LNCaP clone FGC (cell line): ENCODE results near the gene KLHDC10.
"Not testable (repeated sequence)": the region's sequence is repeated elsewhere in the genome, so short reads cannot be mapped to it uniquely, and the experiment has no call there.

Experiments
- DNase-seq: peaks from one replicate; pipeline ENCODE4 v3.0.0-alpha.2; 2011; ENCODE audit warnings: low read depth
- H3K4me3 ChIP-seq: 2 replicates; pipeline ENCODE4 v1.5.1; 2011; ENCODE audit warnings: mild to moderate bottlenecking, low read depth, low read length, control low read depth
- CTCF ChIP-seq: IDR thresholded peaks from 2 replicates; pipeline ENCODE4 v1.5.1; 2012; ENCODE audit warnings: mild to moderate bottlenecking; ENCODE audit not compliant: control insufficient read depth, insufficient read depth; ENCODE audit errors: extremely low read depth

KLHDC10 gene

DNA sequence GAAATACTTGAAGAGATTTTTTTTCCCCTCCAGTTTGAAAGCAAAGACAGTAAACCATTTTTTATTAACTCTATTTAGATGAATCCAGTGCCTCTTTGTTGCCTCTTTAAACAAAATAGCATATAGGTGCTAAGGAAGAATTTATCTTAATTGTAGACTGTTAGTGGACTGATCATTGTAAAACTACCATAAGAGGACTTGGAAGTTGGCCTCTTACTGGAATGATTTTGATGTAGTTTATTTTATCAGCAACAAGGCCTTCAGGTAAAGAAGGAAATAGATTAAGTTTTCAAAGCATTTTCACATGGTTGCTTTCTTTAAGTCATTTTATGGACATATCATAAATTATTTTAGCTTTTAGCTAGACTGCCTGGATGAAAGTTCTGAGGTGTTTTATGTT, 53.2 kb downstream of the KLHDC10 start:
- no peak overlapping the region for H3K4me3 ChIP-seq
- DNase-seq, result no peak
- no peak for TF ChIP-seq CTCF

DNA sequence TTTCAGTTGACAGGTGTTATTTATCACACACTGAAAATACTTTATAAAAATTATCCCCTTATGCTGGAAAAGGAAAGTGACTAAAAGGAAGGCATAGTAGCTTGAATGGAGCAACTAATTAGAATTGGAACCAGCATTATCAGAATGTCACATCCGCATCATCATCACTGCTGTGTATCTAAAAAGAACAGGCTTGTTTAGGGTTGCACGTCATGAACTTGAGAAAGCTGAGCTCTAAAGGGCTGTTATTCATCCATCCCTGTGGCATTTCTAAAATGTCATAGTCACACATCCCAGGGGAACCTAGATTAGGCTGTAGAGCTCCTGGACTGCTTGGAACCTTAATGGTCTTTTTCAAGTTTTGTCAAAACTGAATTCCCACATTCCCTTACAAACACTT, 54.4 kb downstream of the KLHDC10 start:
- TF ChIP-seq CTCF, result no peak
- DNase-seq, result no peak
- no peak overlapping the region for H3K4me3 ChIP-seq

GRCh38 chr7:130126840-130127239, 56.5 kb downstream of the KLHDC10 start:
- not testable (repeated sequence) for H3K4me3 ChIP-seq, DNase-seq

DNA sequence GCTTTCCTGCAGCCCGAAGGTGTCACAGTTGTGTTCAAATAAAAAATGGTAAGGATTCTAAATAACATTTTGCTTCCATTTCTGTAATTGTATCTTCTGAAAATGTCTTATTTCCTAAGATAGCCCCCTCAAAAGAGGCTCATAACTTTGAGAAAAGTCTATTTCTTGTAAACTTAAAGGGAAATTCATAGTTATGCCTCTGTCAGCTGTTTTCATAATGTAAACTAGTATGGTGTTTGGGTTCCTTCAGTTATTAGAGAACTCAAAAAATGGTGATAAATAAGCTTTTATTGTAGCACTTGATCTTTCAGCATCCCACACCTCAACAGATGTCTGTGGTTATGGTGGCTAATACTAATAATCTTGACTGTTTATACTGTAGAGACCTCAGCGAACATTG, 57.1 kb downstream of the KLHDC10 start:
- no peak overlapping the region for H3K4me3 ChIP-seq
- TF ChIP-seq CTCF, result no peak
- no peak for DNase-seq

GRCh38 chr7:130127821-130128317, 57.5 kb downstream of the KLHDC10 start:
- DNase-seq, result peak; percentile 49
- no peak for TF ChIP-seq CTCF
- H3K4me3 ChIP-seq, result no peak overlapping the region

DNA sequence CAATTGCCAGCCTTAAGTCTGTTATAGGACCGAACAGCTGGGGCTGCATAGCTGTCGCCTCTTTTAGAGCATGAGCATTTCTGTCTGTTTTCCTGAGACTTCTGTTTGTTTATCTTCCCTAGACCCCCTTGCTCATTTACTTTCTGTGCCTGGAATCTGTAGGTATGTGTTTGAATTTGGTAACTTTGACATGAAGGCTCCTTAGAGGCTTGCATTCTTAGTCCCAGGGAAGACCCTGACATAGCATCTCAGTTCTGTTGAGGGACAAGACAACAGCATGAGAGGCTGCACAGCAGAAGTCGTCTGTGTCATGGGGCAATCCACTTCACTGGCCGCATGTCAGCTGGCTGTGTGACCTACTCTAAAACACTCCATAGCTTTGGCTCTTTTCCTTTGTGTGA, 58.7 kb downstream of the KLHDC10 start:
- no peak overlapping the region for H3K4me3 ChIP-seq

DNA sequence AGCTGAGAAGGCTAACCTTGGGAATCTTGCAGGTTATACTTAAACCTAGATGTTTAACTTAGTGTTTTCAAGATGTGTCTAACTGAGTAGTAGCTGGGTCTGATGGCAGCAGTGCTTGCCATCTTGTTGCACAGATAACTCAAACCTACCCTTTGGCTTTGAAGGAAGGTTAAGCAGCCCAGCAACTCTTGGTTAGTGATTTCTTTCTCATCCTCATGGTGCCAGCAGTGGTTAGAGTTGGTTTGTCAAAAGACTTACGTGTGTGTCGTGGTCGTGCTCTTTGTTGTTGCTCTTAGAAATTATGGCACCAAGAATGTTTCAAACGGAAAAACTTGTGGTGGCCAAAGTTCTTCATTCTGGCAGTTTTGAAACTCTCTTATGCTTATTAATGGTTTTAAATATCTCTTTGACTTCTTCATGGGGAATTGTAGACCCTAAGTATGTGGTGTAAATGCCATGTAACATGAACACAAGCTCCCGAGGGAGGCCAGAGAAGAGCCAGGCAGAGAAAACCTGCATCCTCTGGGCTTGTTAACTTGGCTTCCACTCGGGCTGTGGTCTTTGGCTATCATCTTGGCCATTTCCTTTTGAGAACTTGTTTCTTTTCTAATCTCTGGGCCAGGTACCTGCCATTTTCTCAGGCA, 61.0 kb downstream of the KLHDC10 start:
- H3K4me3 ChIP-seq, result no peak overlapping the region
- no peak for TF ChIP-seq CTCF
- no peak for DNase-seq

More for the DNA sequence above, 58.7 kb downstream of the KLHDC10 start:
- TF ChIP-seq CTCF, result no peak
- no peak for DNase-seq
